DND-41 (cell line): ENCODE results near the gene PKHD1.

Source experiments
- ATAC-seq: fragments of 200-7000 bp; cut with Tn5 transposase; 3 replicates; pipeline ENCODE4 v1.9.1; 2021; ENCODE audit warnings: low read depth; ENCODE audit not compliant: insufficient read depth
- DNase-seq: peaks from one replicate; pipeline ENCODE4 v3.0.0-alpha.2; 2020
- H2AFZ ChIP-seq: 2 replicates; pipeline ENCODE4 v1.6.0; 2012; ENCODE audit warnings: low read depth, low read length
- H3K27ac ChIP-seq: 2 replicates; pipeline ENCODE4 v1.5.1; 2012; ENCODE audit warnings: low read length, inconsistent platforms
- H3K27me3 ChIP-seq: fragments of 200-600 bp; sonication (generic); 2 replicates; pipeline ENCODE4 v1.6.0; 2012; ENCODE audit warnings: low read length, mild to moderate bottlenecking, inconsistent platforms; ENCODE audit not compliant: insufficient read depth, poor library complexity
- H3K36me3 ChIP-seq: 2 replicates; pipeline ENCODE4 v1.5.1; 2012; ENCODE audit warnings: low read length, inconsistent platforms; ENCODE audit not compliant: insufficient read depth
- H3K4me1 ChIP-seq: 2 replicates; pipeline ENCODE4 v1.5.1; 2012; ENCODE audit warnings: mild to moderate bottlenecking, low read length; ENCODE audit not compliant: insufficient read depth
- H3K4me2 ChIP-seq: 2 replicates; pipeline ENCODE4 v1.6.0; 2012; ENCODE audit warnings: mild to moderate bottlenecking, moderate library complexity, low read length, inconsistent platforms; ENCODE audit not compliant: insufficient read depth
- H3K4me3 ChIP-seq, 2 experiments: fragments of 200-600 bp in 1 of 2; shearing (Covaris generic) in 1 of 2; 2 replicates each; pipeline ENCODE4 v1.5.1; 2012 to 2016; ENCODE audit warnings: inconsistent platforms in 2 of 2, low read length in 2 of 2, mild to moderate bottlenecking in 2 of 2, low read depth in 1 of 2, moderate library complexity in 1 of 2
- H3K79me2 ChIP-seq: 2 replicates; pipeline ENCODE4 v1.6.0; 2012; ENCODE audit warnings: low read length, inconsistent platforms; ENCODE audit not compliant: insufficient read depth
- H3K9ac ChIP-seq: 2 replicates; pipeline ENCODE4 v1.6.0; 2012; ENCODE audit warnings: low read depth, mild to moderate bottlenecking, inconsistent platforms, low read length, moderate library complexity
- H3K9me3 ChIP-seq: 2 replicates; pipeline ENCODE4 v1.5.1; 2012; ENCODE audit warnings: low read length, moderate library complexity, mild to moderate bottlenecking, inconsistent platforms; ENCODE audit not compliant: insufficient read depth, severe bottlenecking
- H4K20me1 ChIP-seq: 2 replicates; pipeline ENCODE4 v1.6.0; 2012; ENCODE audit warnings: low read length; ENCODE audit not compliant: insufficient read depth
- CTCF ChIP-seq: IDR thresholded peaks from 2 replicates; pipeline ENCODE4 v1.5.1; 2012; ENCODE audit warnings: borderline replicate concordance, low read length, moderate library complexity, mild to moderate bottlenecking; ENCODE audit not compliant: poor library complexity, severe bottlenecking; ENCODE audit errors: extremely low read depth
- EZH2 ChIP-seq: IDR thresholded peaks from 3 replicates; pipeline ENCODE4 v1.6.1; 2012; ENCODE audit warnings: borderline replicate concordance, low read depth, mild to moderate bottlenecking, moderate library complexity, low read length, inconsistent platforms; ENCODE audit not compliant: severe bottlenecking

PKHD1 gene

GRCh38 chr6:51719297-51719696, 368.1 kb downstream of the PKHD1 start:
- H3K36me3 ChIP-seq = no peaks in the 10 kb centered on the region
- TF ChIP-seq EZH2 (no peak), CTCF (no peak)
- DNase-seq = no peak
- no peak for ATAC-seq
- no peak overlapping the region for H2AFZ ChIP-seq
- no peak overlapping the region for H3K4me2 ChIP-seq
- no peaks in the 10 kb centered on the region for H3K79me2 ChIP-seq
- H4K20me1 ChIP-seq = no peaks in the 10 kb centered on the region
- H3K9ac ChIP-seq = no peak overlapping the region
- no peak overlapping the region for H3K27ac ChIP-seq
- H3K4me1 ChIP-seq = peaks cover 4% of the 10 kb centered on the region; the same call in 1 of the 2 replicates
- H3K27me3 ChIP-seq = no peaks in the 10 kb centered on the region
- H3K4me3 ChIP-seq = no peak overlapping the region
- H3K9me3 ChIP-seq = no peaks in the 10 kb centered on the region

GRCh38 chr6:51718533-51718932, 368.9 kb downstream of the PKHD1 start:
- no peak overlapping the region for H2AFZ ChIP-seq
- H3K4me3 ChIP-seq = no peak overlapping the region
- H3K9me3 ChIP-seq = no peaks in the 10 kb centered on the region
- H3K79me2 ChIP-seq = no peaks in the 10 kb centered on the region
- no peak for ATAC-seq
- no peaks in the 10 kb centered on the region for H4K20me1 ChIP-seq
- no peaks in the 10 kb centered on the region for H3K27me3 ChIP-seq
- no peak for DNase-seq
- 0 out of 2 replicates have a peak, but pooled peaks cover under 1% of the 10 kb centered on the region for H3K4me1 ChIP-seq
- H3K36me3 ChIP-seq = no peaks in the 10 kb centered on the region
- TF ChIP-seq CTCF (no peak), EZH2 (no peak)
- H3K4me2 ChIP-seq = no peak overlapping the region
- no peak overlapping the region for H3K9ac ChIP-seq
- no peak overlapping the region for H3K27ac ChIP-seq

- no peak for TF ChIP-seq EZH2
- no peak for TF ChIP-seq CTCF
- Histone ChIP-seq H3K27me3 (no peaks in the 10 kb centered on the region), H3K27ac (no peak overlapping the region), H3K9me3 (no peaks in the 10 kb centered on the region), H3K79me2 (no peaks in the 10 kb centered on the region), H4K20me1 (no peaks in the 10 kb centered on the region), H3K9ac (no peak overlapping the region), H3K4me3 (no peak overlapping the region), H3K4me1 (no peaks in the 10 kb centered on the region), H2AFZ (no peak overlapping the region), H3K4me2 (no peak overlapping the region), H3K36me3 (no peaks in the 10 kb centered on the region)
- DNase-seq (no peak), ATAC-seq (no peak)
Observed at GRCh38 chr6:51717477-51717876, 369.9 kb downstream of the PKHD1 start.

- peaks cover 4% of the 10 kb centered on the region; the same call in 1 of the 2 replicates for H3K4me1 ChIP-seq
- H4K20me1 ChIP-seq = no peaks in the 10 kb centered on the region
- DNase-seq (no peak), ATAC-seq (peak; percentile 45; the same call in 1 of the 3 replicates)
- H3K79me2 ChIP-seq = no peaks in the 10 kb centered on the region
- H3K9ac ChIP-seq = no peak overlapping the region
- H3K27ac ChIP-seq = no peak overlapping the region
- H3K9me3 ChIP-seq = no peaks in the 10 kb centered on the region
- no peak overlapping the region for H2AFZ ChIP-seq
- H3K27me3 ChIP-seq = no peaks in the 10 kb centered on the region
- TF ChIP-seq CTCF (no peak), EZH2 (no peak)
- H3K4me2 ChIP-seq = no peak overlapping the region
- no peaks in the 10 kb centered on the region for H3K36me3 ChIP-seq
- H3K4me3 ChIP-seq = no peak overlapping the region
Observed at GRCh38 chr6:51711876-51712275, 375.5 kb downstream of the PKHD1 start.
